Cardiac fibroblast (primary cell): ENCODE measurements around the gene USP25.

Experiments used
- DNase-seq, 2 donors: peaks; one replicate each; pipeline versions ENCODE4 v3.0.0 to v3.0.0-alpha.2; 2010; ENCODE audit warnings: low read depth in 2 of 2
- H3K4me3 ChIP-seq, 2 donors: replicated peaks in 1 of 2; 1 replicate in 1 of 2; 2 replicates in 1 of 2; pipeline ENCODE4 v1.5.1; 2011; ENCODE audit warnings: low read depth in 2 of 2, low read length in 2 of 2, mild to moderate bottlenecking in 2 of 2, moderate library complexity in 1 of 2
- TF ChIP-seq, protein P1 (sequence below): IDR thresholded peaks from one replicate; pipeline ENCODE4 v1.5.1; 2011; ENCODE audit warnings: low read depth, mild to moderate bottlenecking, low read length, inconsistent platforms

Gene USP25

DNA sequence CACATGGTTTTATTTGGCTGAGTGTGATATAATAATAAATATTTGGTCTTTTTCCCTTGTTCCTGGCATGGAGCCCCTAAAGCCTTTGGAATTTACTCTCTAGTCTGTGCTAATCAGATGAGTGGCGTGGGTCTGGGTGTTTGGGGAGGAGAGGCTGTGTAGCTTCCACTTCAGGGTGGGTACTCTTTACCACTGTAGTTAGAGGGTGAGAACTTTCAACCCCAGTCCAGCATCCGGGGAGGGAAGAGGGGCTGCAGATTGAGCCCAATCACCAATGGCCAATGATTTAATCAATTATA, 20.0 kb downstream of the USP25 start:
- peak in 1 of 2 donors; percentile 41 for DNase-seq
- H3K4me3 ChIP-seq = no peak overlapping the region
- TF ChIP-seq, protein P1, sequence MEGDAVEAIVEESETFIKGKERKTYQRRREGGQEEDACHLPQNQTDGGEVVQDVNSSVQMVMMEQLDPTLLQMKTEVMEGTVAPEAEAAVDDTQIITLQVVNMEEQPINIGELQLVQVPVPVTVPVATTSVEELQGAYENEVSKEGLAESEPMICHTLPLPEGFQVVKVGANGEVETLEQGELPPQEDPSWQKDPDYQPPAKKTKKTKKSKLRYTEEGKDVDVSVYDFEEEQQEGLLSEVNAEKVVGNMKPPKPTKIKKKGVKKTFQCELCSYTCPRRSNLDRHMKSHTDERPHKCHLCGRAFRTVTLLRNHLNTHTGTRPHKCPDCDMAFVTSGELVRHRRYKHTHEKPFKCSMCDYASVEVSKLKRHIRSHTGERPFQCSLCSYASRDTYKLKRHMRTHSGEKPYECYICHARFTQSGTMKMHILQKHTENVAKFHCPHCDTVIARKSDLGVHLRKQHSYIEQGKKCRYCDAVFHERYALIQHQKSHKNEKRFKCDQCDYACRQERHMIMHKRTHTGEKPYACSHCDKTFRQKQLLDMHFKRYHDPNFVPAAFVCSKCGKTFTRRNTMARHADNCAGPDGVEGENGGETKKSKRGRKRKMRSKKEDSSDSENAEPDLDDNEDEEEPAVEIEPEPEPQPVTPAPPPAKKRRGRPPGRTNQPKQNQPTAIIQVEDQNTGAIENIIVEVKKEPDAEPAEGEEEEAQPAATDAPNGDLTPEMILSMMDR = no peak

DNA sequence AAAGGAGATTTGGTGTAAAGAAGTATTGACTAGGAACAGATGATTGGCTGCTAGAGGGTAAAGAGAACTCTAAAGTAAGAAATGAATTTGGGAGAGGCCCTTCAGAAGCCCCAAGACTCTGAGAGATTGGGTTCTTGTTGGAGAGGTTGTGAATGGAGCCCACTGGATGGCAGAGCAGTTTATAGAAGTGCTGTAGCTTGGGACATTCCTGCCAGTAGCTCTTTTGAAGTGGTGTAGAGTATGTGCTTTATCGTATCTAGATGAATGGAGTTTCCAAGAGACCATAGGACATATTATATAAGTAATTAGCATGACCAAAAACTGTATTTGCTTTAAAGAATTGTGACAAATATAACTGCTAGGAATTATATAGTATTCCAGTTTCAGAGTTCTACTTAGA, 21.3 kb downstream of the USP25 start:
- TF ChIP-seq, protein P1 = no peak
- DNase-seq = no peak
- no peak overlapping the region for H3K4me3 ChIP-seq

DNA sequence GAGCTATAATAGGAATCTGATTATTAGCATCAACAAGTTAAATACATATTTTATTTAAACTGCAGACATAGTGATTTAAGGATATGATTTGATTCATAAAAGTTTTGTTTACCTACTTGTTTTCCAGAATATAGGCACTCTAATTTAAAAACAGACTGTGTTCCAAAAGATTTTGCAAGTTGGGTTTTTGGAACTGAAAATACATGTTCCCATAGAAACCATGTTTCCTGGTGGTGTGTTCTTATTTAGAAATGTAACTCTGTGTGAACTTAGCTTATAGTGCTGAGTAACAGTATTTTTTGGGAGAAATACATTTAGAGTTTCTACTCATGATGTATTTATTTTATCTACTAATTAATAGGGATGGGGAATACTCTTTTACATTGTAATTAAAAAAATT, 21.8 kb downstream of the USP25 start:
- TF ChIP-seq, protein P1 = no peak
- DNase-seq = peak; percentile 22 to 51
- no peak overlapping the region for H3K4me3 ChIP-seq

DNA sequence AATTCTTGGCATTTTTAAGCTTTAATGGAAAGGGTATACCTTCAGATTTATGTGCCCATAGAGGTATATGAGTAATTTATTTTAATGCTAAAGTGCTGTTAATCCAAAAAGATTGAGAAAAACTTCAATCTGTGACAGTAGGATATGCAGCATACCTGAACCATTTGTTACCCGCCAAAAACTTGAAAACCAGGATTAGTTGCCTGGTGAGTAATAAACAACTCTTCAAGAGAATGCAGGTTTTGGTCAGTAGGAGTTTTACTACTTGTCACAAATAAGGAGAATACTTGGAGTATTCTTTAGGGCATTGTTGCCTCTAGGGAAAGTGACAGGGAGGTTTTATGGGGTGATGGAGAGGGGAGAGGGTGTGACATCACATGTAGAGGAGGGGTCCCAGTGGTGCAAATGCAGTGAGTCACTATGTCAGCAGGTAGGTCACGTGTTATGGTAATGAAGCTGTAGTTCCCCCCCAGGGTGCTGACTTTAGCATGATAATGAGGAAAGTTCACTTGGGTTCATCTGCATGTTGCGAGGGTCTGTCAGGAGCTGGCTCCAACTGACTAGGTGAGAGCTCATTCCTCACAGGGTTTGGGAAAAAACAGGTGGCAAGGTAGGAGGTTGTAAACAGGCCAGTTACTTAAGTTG, 23.1 kb downstream of the USP25 start:
- no peak overlapping the region for H3K4me3 ChIP-seq
- TF ChIP-seq, protein P1 = no peak
- DNase-seq = no peak

DNA sequence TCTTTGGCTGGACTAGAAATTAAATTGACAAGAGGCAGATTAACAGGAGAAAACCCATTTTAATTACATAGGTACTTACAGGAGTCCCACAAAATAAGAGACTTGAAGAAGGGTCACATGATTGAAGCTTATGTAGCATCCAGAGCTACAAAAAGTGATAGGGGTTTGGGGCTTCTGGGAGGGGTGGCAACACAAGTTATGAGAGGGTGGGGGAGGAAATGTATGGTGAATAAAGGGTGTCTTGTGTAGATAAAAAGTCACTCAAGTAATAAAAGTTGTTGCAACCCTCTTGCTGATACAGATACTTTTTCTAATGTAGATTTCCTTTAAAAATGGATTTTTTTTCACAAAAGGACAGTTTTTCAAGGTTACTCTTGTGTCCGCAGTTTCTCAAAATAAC, 24.0 kb downstream of the USP25 start:
- no peak overlapping the region for H3K4me3 ChIP-seq
- TF ChIP-seq, protein P1 = no peak
- no peak for DNase-seq

DNA sequence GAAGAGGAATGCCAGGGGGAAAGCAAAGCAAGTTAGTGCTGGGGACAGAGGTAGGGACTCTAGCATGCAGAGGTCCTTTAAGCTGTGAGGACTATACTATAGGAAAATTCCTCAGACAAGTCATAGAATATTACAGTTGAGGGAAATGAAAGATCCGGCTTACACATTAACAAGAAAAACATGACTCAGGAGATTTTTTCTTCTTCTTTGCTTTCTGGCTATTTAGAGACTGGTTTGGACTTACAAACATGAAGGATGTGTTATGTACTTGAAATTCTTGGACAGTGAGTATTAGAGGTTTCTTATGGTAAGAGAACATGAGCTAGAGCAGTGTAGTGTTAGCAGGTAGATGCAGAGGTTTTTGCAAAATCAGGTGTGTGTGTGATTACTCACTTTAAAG, 24.9 kb downstream of the USP25 start:
- DNase-seq = peak; percentile 28 to 74
- no peak overlapping the region for H3K4me3 ChIP-seq
- TF ChIP-seq, protein P1 = no peak

DNA sequence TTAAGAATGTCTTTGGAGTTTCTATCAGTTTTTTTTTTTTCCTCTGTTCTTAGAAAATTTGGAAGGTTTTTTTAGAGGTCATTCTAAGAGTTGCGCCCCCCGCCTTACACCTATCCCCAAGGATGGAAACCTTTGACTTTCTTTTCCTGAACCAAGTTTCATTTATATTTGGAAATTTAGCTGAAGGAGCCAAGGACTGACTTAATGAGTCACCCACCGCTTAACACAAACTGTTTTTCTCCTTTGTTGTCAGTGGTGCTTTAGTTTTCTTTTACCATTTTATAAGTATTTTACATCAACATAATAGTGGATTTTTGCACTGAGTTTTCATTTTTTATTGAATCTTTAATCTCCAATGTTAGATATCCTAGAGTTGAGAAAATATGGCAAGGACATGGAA, 25.3 kb downstream of the USP25 start:
- no peak overlapping the region for H3K4me3 ChIP-seq
- TF ChIP-seq, protein P1 = no peak
- DNase-seq = peak in 1 of 2 donors; percentile 33
